HEK293T (cell line): Measurements from ENCODE around the gene SLC18A3.

Source experiments
- FOXK2 ChIP-seq: fragments of 450-650 bp; IDR thresholded peaks from 2 replicates; pipeline ENCODE4 v1.6.1; 2016; ENCODE audit warnings: mild to moderate bottlenecking
- FOXM1 ChIP-seq: fragments of 450-650 bp; IDR thresholded peaks from 2 replicates; pipeline ENCODE4 v1.6.1; 2017; ENCODE audit warnings: mild to moderate bottlenecking, borderline replicate concordance
- SUZ12 ChIP-seq: fragments of 450-650 bp; IDR thresholded peaks from 2 replicates; pipeline ENCODE4 v1.6.1; 2016; ENCODE audit warnings: mild to moderate bottlenecking
- ZNF384 ChIP-seq: fragments of 450-650 bp; IDR thresholded peaks from 2 replicates; pipeline ENCODE4 v1.6.1; 2016

- no peak for TF ChIP-seq ZNF384
- no peak for TF ChIP-seq FOXM1
- TF ChIP-seq FOXK2, result no peak
- TF ChIP-seq SUZ12, result no peak
Measured at GRCh38 chr10:49620286-49620810, 10.2 kb downstream of the SLC18A3 start.
